Measurements from ENCODE around the gene SLC18A2.

The SLC18A2 gene

GRCh38 chr10:117320050-117320665 is 79.2 kb downstream of the SLC18A2 start:
- DNase-seq, result no peak

- no peak for DNase-seq
These were observed 81.3 kb downstream of the SLC18A2 start for GRCh38 chr10:117322260-117322659.

GRCh38 chr10:117324367-117324766 is 83.5 kb downstream of the SLC18A2 start:
- DNase-seq, result no peak

- no peak for DNase-seq
These were observed 86.3 kb downstream of the SLC18A2 start for GRCh38 chr10:117327262-117327661.

Measured in NCI-H524 treated with DMSO at 0.1 percent for 48 hours (cell line).